H1 (cell line): ENCODE data around the gene IFNA17. TPM values are rescaled to one million over a fixed set of nuclear protein-coding genes. Genes with fewer than 3 reads are reported as not detected.

Experiments
- CTCF ChIA-PET: fragments of 300-600 bp; sonication (Branson Sonifier 250); formaldehyde crosslinking; loops from one replicate; lab custom pipeline; 2021; ENCODE audit not compliant: partially characterized antibody; lab: Charles Lee
- POLR2A ChIA-PET: fragments of 300-600 bp; sonication (Branson Sonifier 250); formaldehyde crosslinking; loops from one replicate; lab custom pipeline; 2021; ENCODE audit warnings: inconsistent platforms; ENCODE audit not compliant: partially characterized antibody; lab: Charles Lee
- DNase-seq, 2 experiments: peaks; one replicate each; pipeline versions ENCODE4 v3.0.0 to v3.0.0-alpha.2; 2010 to 2022; ENCODE audit warnings: low spot score in 2 of 2, low read depth in 1 of 2, mixed read lengths in 1 of 2
- FAIRE-seq: peaks from 2 replicates; lab custom pipeline; 2011; peaks lifted over from hg19 to GRCh38; lab: Jason Lieb, UNC
- H2AFZ ChIP-seq: 2 replicates; pipeline ENCODE4 v1.8.1; 2012; ENCODE audit warnings: low read length, inconsistent platforms
- H2AK5ac ChIP-seq: 2 replicates; pipeline ENCODE4 v1.6.1; 2013; ENCODE audit warnings: low read depth, low read length
- H2BK120ac ChIP-seq: replicated peaks from 2 replicates; pipeline ENCODE3; 2013; ENCODE audit warnings: low read depth, low read length, inconsistent platforms
- H2BK12ac ChIP-seq: 2 replicates; pipeline ENCODE4 v1.6.1; 2013; ENCODE audit warnings: low read depth, low read length
- H2BK15ac ChIP-seq: 2 replicates; pipeline ENCODE4 v1.6.1; 2013; ENCODE audit warnings: low read length
- H2BK20ac ChIP-seq: 2 replicates; pipeline ENCODE4 v1.6.1; 2013; ENCODE audit warnings: low read length
- H2BK5ac ChIP-seq: 2 replicates; pipeline ENCODE4 v1.6.1; 2013; ENCODE audit warnings: low read depth, low read length
- H3K14ac ChIP-seq: 2 replicates; pipeline ENCODE4 v1.6.1; 2013; ENCODE audit warnings: inconsistent platforms; ENCODE audit not compliant: insufficient read length
- H3K18ac ChIP-seq: 2 replicates; pipeline ENCODE4 v1.6.1; 2013; ENCODE audit warnings: low read length; ENCODE audit errors: extremely low read depth
- H3K23ac ChIP-seq: 2 replicates; pipeline ENCODE4 v1.6.1; 2013; ENCODE audit warnings: inconsistent platforms; ENCODE audit not compliant: insufficient read length
- H3K23me2 ChIP-seq: 2 replicates; pipeline ENCODE4 v1.6.1; 2013; ENCODE audit warnings: low read depth, low read length
- H3K27ac ChIP-seq: 2 replicates; pipeline ENCODE4 v1.6.1; 2011; ENCODE audit warnings: low read depth, low read length, inconsistent platforms
- H3K27me3 ChIP-seq, 4 experiments: replicated peaks in 1 of 4; 1 replicate in 1 of 4; 2 replicates in 3 of 4; pipeline versions ENCODE4 v1.6.1 to v1.8.1; 2011 to 2013; ENCODE audit warnings: low read length in 3 of 4, mild to moderate bottlenecking in 3 of 4, inconsistent platforms in 2 of 4, mixed read lengths in 2 of 4, moderate library complexity in 1 of 4; ENCODE audit not compliant: control insufficient read depth in 3 of 4, insufficient read depth in 3 of 4; ENCODE audit errors: extremely low read depth in 1 of 4
- H3K36me3 ChIP-seq, 4 experiments: 2 replicates each; pipeline versions ENCODE4 v1.6.1 to v1.8.1; 2011 to 2013; ENCODE audit warnings: mild to moderate bottlenecking in 4 of 4, low read length in 3 of 4, moderate library complexity in 2 of 4, control low read depth in 1 of 4, inconsistent platforms in 1 of 4; ENCODE audit not compliant: insufficient read depth in 4 of 4, control insufficient read depth in 2 of 4
- H3K4ac ChIP-seq: replicated peaks from 2 replicates; pipeline ENCODE3; 2013; ENCODE audit warnings: low read length, low read depth, mixed read lengths, inconsistent platforms; ENCODE audit not compliant: insufficient read length
- H3K4me1 ChIP-seq, 4 experiments: replicated peaks in 1 of 4; 1 replicate in 1 of 4; 2 replicates in 3 of 4; pipeline versions ENCODE4 v1.6.1 to v1.8.1; 2011 to 2013; ENCODE audit warnings: low read length in 3 of 4, inconsistent platforms in 2 of 4, mixed read lengths in 1 of 4; ENCODE audit not compliant: insufficient read depth in 4 of 4, control insufficient read depth in 3 of 4
- H3K4me2 ChIP-seq, 2 experiments: 2 replicates each; pipeline versions ENCODE4 v1.6.1 to v1.8.1; 2011 to 2013; ENCODE audit warnings: low read depth in 2 of 2, low read length in 2 of 2, control low read depth in 1 of 2, inconsistent platforms in 1 of 2, mild to moderate bottlenecking in 1 of 2; ENCODE audit not compliant: insufficient read depth in 1 of 2
- H3K4me3 ChIP-seq, 4 experiments: fragments of 200-600, 300-600 bp in 1 of 4; sonication (generic), shearing (Covaris generic), sonication (Bioruptor Twin) in 1 of 4; 2 replicates each; pipeline versions ENCODE4 v1.5.1 to v1.8.1; 2011 to 2016; ENCODE audit warnings: low read length in 4 of 4, low read depth in 3 of 4, control low read depth in 2 of 4, inconsistent platforms in 2 of 4, mild to moderate bottlenecking in 2 of 4, mixed read lengths in 1 of 4, moderate library complexity in 1 of 4; ENCODE audit not compliant: insufficient read depth in 2 of 4; ENCODE audit errors: extremely low read depth in 1 of 4
- H3K56ac ChIP-seq: replicated peaks from 2 replicates; pipeline ENCODE3; 2013; ENCODE audit warnings: low read depth, mild to moderate bottlenecking, mixed read lengths, low read length, inconsistent platforms; ENCODE audit not compliant: insufficient read length
- H3K79me1 ChIP-seq: 2 replicates; pipeline ENCODE4 v1.6.1; 2013; ENCODE audit warnings: low read depth, low read length, control low read depth
- H3K79me2 ChIP-seq, 2 experiments: 2 replicates each; pipeline versions ENCODE4 v1.6.1 to v1.8.1; 2012 to 2013; ENCODE audit warnings: low read length in 2 of 2, mild to moderate bottlenecking in 2 of 2, inconsistent platforms in 1 of 2; ENCODE audit not compliant: insufficient read depth in 2 of 2, control insufficient read depth in 1 of 2
- H3K9ac ChIP-seq, 4 experiments: replicated peaks in 1 of 4; 1 replicate in 1 of 4; 2 replicates in 3 of 4; pipeline versions ENCODE4 v1.6.1 to v1.8.1; 2011 to 2013; ENCODE audit warnings: low read depth in 3 of 4, low read length in 3 of 4, control low read depth in 2 of 4, mild to moderate bottlenecking in 2 of 4, moderate library complexity in 2 of 4, inconsistent platforms in 1 of 4; ENCODE audit errors: extremely low read depth in 1 of 4
- H3K9me3 ChIP-seq, 2 experiments: 2 replicates each; pipeline versions ENCODE4 v1.6.1 to v1.8.1; 2012 to 2013; ENCODE audit warnings: mild to moderate bottlenecking in 2 of 2, moderate library complexity in 2 of 2, control low read depth in 1 of 2, inconsistent platforms in 1 of 2, low read depth in 1 of 2, low read length in 1 of 2, mixed read lengths in 1 of 2; ENCODE audit not compliant: insufficient read depth in 2 of 2
- H4K20me1 ChIP-seq, 2 experiments: replicated peaks in 1 of 2; 2 replicates each; pipeline versions ENCODE3 to v1.8.1; 2011 to 2013; ENCODE audit warnings: inconsistent platforms in 2 of 2, low read length in 2 of 2, mild to moderate bottlenecking in 1 of 2; ENCODE audit not compliant: insufficient read depth in 2 of 2, control insufficient read depth in 1 of 2
- H4K5ac ChIP-seq: 2 replicates; pipeline ENCODE4 v1.6.1; 2013; ENCODE audit warnings: low read length, low read depth, mixed read lengths, inconsistent platforms; ENCODE audit not compliant: insufficient read length
- H4K8ac ChIP-seq: 2 replicates; pipeline ENCODE4 v1.8.0; 2013; ENCODE audit warnings: mild to moderate bottlenecking, moderate library complexity, low read length, inconsistent platforms; ENCODE audit not compliant: insufficient read depth; ENCODE audit errors: extremely low read depth
- H4K91ac ChIP-seq: replicated peaks from 2 replicates; pipeline ENCODE3; 2013; ENCODE audit warnings: low read length, mixed read lengths, inconsistent platforms; ENCODE audit not compliant: insufficient read length
- ATF2 ChIP-seq: IDR thresholded peaks from 2 replicates; pipeline ENCODE4 v1.6.1; 2012; ENCODE audit warnings: low read length, inconsistent platforms
- CBX8 ChIP-seq: fragments of 300-800, 300-1000 bp; sonication (generic); IDR thresholded peaks from 2 replicates; pipeline ENCODE4 v1.7.1; 2016; ENCODE audit warnings: low read depth, low read length, borderline replicate concordance
- CHD2 ChIP-seq: IDR thresholded peaks from 2 replicates; pipeline ENCODE4 v1.6.1; 2012; ENCODE audit warnings: low read length, improper control_type of control experiment
- GABPA ChIP-seq: IDR thresholded peaks from 2 replicates; pipeline ENCODE4 v1.6.1; 2011; ENCODE audit warnings: mild to moderate bottlenecking, low read length, moderate library complexity, borderline replicate concordance; ENCODE audit not compliant: insufficient read depth
- KDM1A ChIP-seq: fragments of 200-600, 300-600 bp; sonication (generic); IDR thresholded peaks from 2 replicates; pipeline ENCODE4 v1.7.1; 2016; ENCODE audit warnings: mild to moderate bottlenecking, low read length, borderline replicate concordance
- NANOG ChIP-seq: IDR thresholded peaks from 2 replicates; pipeline ENCODE4 v1.6.1; 2011; ENCODE audit warnings: low read length, low read depth, mild to moderate bottlenecking, inconsistent platforms; ENCODE audit not compliant: insufficient read depth, poor library complexity, severe bottlenecking
- POLR2A ChIP-seq, 2 experiments: IDR thresholded peaks; 1 replicate in 1 of 2; 2 replicates in 1 of 2; pipeline ENCODE4 v1.6.1; 2011; ENCODE audit warnings: low read depth in 2 of 2, low read length in 2 of 2, mild to moderate bottlenecking in 2 of 2; ENCODE audit errors: control extremely low read depth in 1 of 2
- RAD21 ChIP-seq, 2 experiments: IDR thresholded peaks in 1 of 2; conservative IDR thresholded peaks in 1 of 2; 2 replicates each; pipeline ENCODE4 v1.6.1; 2011; ENCODE audit warnings: low read depth in 2 of 2, low read length in 2 of 2, improper control_type of control experiment in 1 of 2, inconsistent platforms in 1 of 2, mild to moderate bottlenecking in 1 of 2, moderate library complexity in 1 of 2
- RBBP5 ChIP-seq: IDR thresholded peaks from 2 replicates; pipeline ENCODE4 v1.7.1; 2012; ENCODE audit warnings: low read depth, mild to moderate bottlenecking, inconsistent platforms, low read length, moderate library complexity, borderline replicate concordance
- RNF2 ChIP-seq: fragments of 200-900, 300-1000 bp; sonication (generic); IDR thresholded peaks from 2 replicates; pipeline ENCODE4 v1.7.1; 2016; ENCODE audit warnings: borderline replicate concordance, low read depth, mild to moderate bottlenecking, antibody characterized with exemption, low read length; ENCODE audit not compliant: poor library complexity, severe bottlenecking; ENCODE audit errors: missing control alignments
- TBP ChIP-seq: IDR thresholded peaks from 2 replicates; pipeline ENCODE4 v1.6.1; 2011; ENCODE audit warnings: low read depth, low read length, improper control_type of control experiment
- TEAD4 ChIP-seq: IDR thresholded peaks from 2 replicates; pipeline ENCODE4 v1.6.1; 2012; ENCODE audit warnings: low read depth, low read length, inconsistent platforms, mixed read lengths
- WGBS, 2 experiments: shearing (Covaris generic) in 1 of 2; methylation state at CpG; one replicate each; pipeline versions ENCODE4 v1.1.6 to v1.1.7; 2013 to 2015; ENCODE audit warnings: low lambda C conversion rate in 2 of 2, mixed read lengths in 2 of 2, inconsistent platforms in 1 of 2, low coverage in 1 of 2, missing lambda C conversion rate in 1 of 2; ENCODE audit not compliant: insufficient replicate concordance in 2 of 2, insufficient coverage in 1 of 2, insufficient read length in 1 of 2; ENCODE audit errors: extremely low coverage in 1 of 2, missing lambda C conversion rate in 1 of 2; 5-methylcytosine and 5-hydroxymethylcytosine counted together
- polyA plus RNA-seq, 7 experiments: library from polyadenylated mRNA; depleted of rRNA in 3 of 7; stranded (reverse) in 5 of 7; unstranded in 2 of 7; fragments of >200 nt in 5 of 7; fragments of 200-250 nt in 2 of 7; gene quantifications; 1 replicate in 5 of 7; 2 replicates in 1 of 7; 4 replicates in 1 of 7; pipeline versions ENCODE4 v1.2.1 to v1.2.3, GENCODE V29; 2011 to 2013; ENCODE audit warnings: missing spikeins in 2 of 7, mixed read lengths in 2 of 7
- total RNA-seq: library from RNA; stranded (reverse); fragmentation: NEBNext Ultra II Directional; extraction: Animal tissue kit (Norgen Biotek cat#: 25700); gene quantifications from 2 replicates; pipeline ENCODE4 v1.2.1, GENCODE V29; 2021

The IFNA17 gene
- total and polyA plus RNA-seq, 2 of the 8 experiments (the other 6 are each of a cell fraction or from before 2014, with no cell fraction given) = not detected

- no peaks in the 10 kb centered on the region for H3K79me1 ChIP-seq
- POLR2A ChIA-PET = no interaction called here
- H2BK20ac ChIP-seq = no peak overlapping the region
- H4K8ac ChIP-seq = no peak overlapping the region
- H2AK5ac ChIP-seq = no peak overlapping the region
- H4K91ac ChIP-seq = no peak overlapping the region
- H3K4me3 ChIP-seq = no peak overlapping the region
- H3K4ac ChIP-seq = no peak overlapping the region
- H2BK12ac ChIP-seq = no peak overlapping the region
- no peaks in the 10 kb centered on the region for H3K36me3 ChIP-seq
- no peaks in the 10 kb centered on the region for H3K9me3 ChIP-seq
- H3K27me3 ChIP-seq = no peaks in the 10 kb centered on the region; a peak in 1 of 7 replicates
- H3K14ac ChIP-seq = no peak overlapping the region
- peaks cover 0 to 7% (median 3%) of the 10 kb centered on the region in 4 experiments; a peak in 3 of 7 replicates for H3K4me1 ChIP-seq
- no peak overlapping the region; a peak in 1 of 4 replicates for H3K4me2 ChIP-seq
- FAIRE-seq (no peak), DNase-seq (no peak)
- H3K23ac ChIP-seq = no peak overlapping the region
- H2BK120ac ChIP-seq = no peak overlapping the region
- no peak overlapping the region for H2AFZ ChIP-seq
- no peak overlapping the region for H4K5ac ChIP-seq
- H3K27ac ChIP-seq = no peak overlapping the region
- no peak overlapping the region for H3K56ac ChIP-seq
- H3K9ac ChIP-seq = no peak overlapping the region
- no peak overlapping the region for H2BK15ac ChIP-seq
- no peaks in the 10 kb centered on the region for H4K20me1 ChIP-seq
- H2BK5ac ChIP-seq = no peak overlapping the region
- H3K18ac ChIP-seq = no peak overlapping the region
- no peaks in the 10 kb centered on the region for H3K23me2 ChIP-seq
- 87% methylated on average over 4 of the region's 4 CpGs; no CpG with 5 or more reads in 1 of the 2 experiments for WGBS, 2 experiments
- CTCF ChIA-PET = interaction anchor here (0.6 to 5.4 kb wide), 23 partner anchors 8 to 457 kb away, joined by 3 to 53 read pairs (median 6); partner anchors contain the start of genes IFNA14 and KLHL9
- H3K79me2 ChIP-seq = no peaks in the 10 kb centered on the region
- no peak for TF ChIP-seq RNF2
- no peak for TF ChIP-seq NANOG
- TF ChIP-seq CHD2 = no peak
- TF ChIP-seq TBP = no peak
- TF ChIP-seq RBBP5 = no peak
- TF ChIP-seq GABPA = no peak
- no peak for TF ChIP-seq CBX8
- TF ChIP-seq POLR2A (IDR thresholded peaks at IDR 0.05; ENCODE audit: control extremely low read depth in 1 of 2, low read depth in 2 of 2, low read length in 2 of 2) = no peak
- TF ChIP-seq TEAD4 = no peak
- TF ChIP-seq KDM1A = no peak
- TF ChIP-seq RAD21 (IDR thresholded peaks at IDR 0.05 in 1 of 2, conservative IDR thresholded peaks at IDR 0.05 in 1 of 2; ENCODE audit: low read depth in 2 of 2, low read length in 2 of 2) = no peak
- no peak for TF ChIP-seq ATF2
These were observed 23.6 kb upstream of the IFNA17 start for GRCh38 chr9:21251638-21252037.
